ENCODE measurements around the gene SHC3. TPM values are rescaled to one million over a fixed set of nuclear protein-coding genes. Genes with fewer than 3 reads are reported as not detected.

The SHC3 gene
- total RNA-seq, 1 donor from 2014 or later, result not detected

- intact Hi-C loops (cut with micrococcal nuclease), result no loop called here
- no peak for DNase-seq
- H3K9me3 Mint-ChIP-seq, result no peaks in the 10 kb centered on the region
- H3K27ac Mint-ChIP-seq, result no peak overlapping the region
- H3K4me1 Mint-ChIP-seq, result no peaks in the 10 kb centered on the region
- no peaks in the 10 kb centered on the region for H3K36me3 Mint-ChIP-seq (ENCODE audit: low read depth)
- H3K4me3 Mint-ChIP-seq, result no peak overlapping the region
- peaks cover 3% of the 10 kb centered on the region for H3K27me3 Mint-ChIP-seq
Measured at GRCh38 chr9:89095761-89096528, 82.7 kb downstream of the SHC3 start.

- Mint-ChIP-seq H3K4me3 (no peak overlapping the region), H3K36me3 (ENCODE audit: low read depth) (no peaks in the 10 kb centered on the region), H3K9me3 (no peaks in the 10 kb centered on the region), H3K4me1 (no peaks in the 10 kb centered on the region), H3K27me3 (peaks cover 2% of the 10 kb centered on the region), H3K27ac (no peak overlapping the region)
- intact Hi-C loops (cut with micrococcal nuclease), result no loop called here
- DNase-seq, result no peak
Measured at GRCh38 chr9:89093201-89093975, 85.2 kb downstream of the SHC3 start.

GRCh38 chr9:89089176-89089575 lies 89.4 kb downstream of the SHC3 start:
- H3K4me1 Mint-ChIP-seq, result no peaks in the 10 kb centered on the region
- no peaks in the 10 kb centered on the region for H3K9me3 Mint-ChIP-seq
- DNase-seq, result no peak
- H3K36me3 Mint-ChIP-seq (ENCODE audit: low read depth), result no peaks in the 10 kb centered on the region
- H3K27me3 Mint-ChIP-seq, result peaks cover 2% of the 10 kb centered on the region
- intact Hi-C loops (cut with micrococcal nuclease), result no loop called here
- H3K4me3 Mint-ChIP-seq, result no peak overlapping the region
- no peak overlapping the region for H3K27ac Mint-ChIP-seq

GRCh38 chr9:89083626-89084025 lies 95.0 kb downstream of the SHC3 start:
- Mint-ChIP-seq H3K4me1 (no peaks in the 10 kb centered on the region), H3K27ac (no peak overlapping the region), H3K4me3 (no peak overlapping the region), H3K9me3 (no peaks in the 10 kb centered on the region), H3K27me3 (no peaks in the 10 kb centered on the region), H3K36me3 (ENCODE audit: low read depth) (no peaks in the 10 kb centered on the region)
- intact Hi-C loops (cut with micrococcal nuclease), result no loop called here
- DNase-seq, result no peak

- peaks cover 13% of the 10 kb centered on the region for H3K27me3 Mint-ChIP-seq
- intact Hi-C loops (cut with micrococcal nuclease), result no loop called here
- no peak for DNase-seq
Measured at GRCh38 chr9:89080193-89080592, 98.4 kb downstream of the SHC3 start.

GRCh38 chr9:89079391-89079790 lies 99.2 kb downstream of the SHC3 start:
- no peaks in the 10 kb centered on the region for H3K36me3 Mint-ChIP-seq (ENCODE audit: low read depth)
- peaks cover 15% of the 10 kb centered on the region for H3K27me3 Mint-ChIP-seq
- no peak for DNase-seq
- no peak overlapping the region for H3K27ac Mint-ChIP-seq
- H3K4me3 Mint-ChIP-seq, result no peak overlapping the region
- intact Hi-C loops (cut with micrococcal nuclease), result no loop called here
- no peaks in the 10 kb centered on the region for H3K4me1 Mint-ChIP-seq
- H3K9me3 Mint-ChIP-seq, result no peaks in the 10 kb centered on the region

More at GRCh38 chr9:89080193-89080592, 98.4 kb downstream of the SHC3 start:
- no peaks in the 10 kb centered on the region for H3K9me3 Mint-ChIP-seq
- no peak overlapping the region for H3K4me3 Mint-ChIP-seq
- H3K36me3 Mint-ChIP-seq (ENCODE audit: low read depth), result no peaks in the 10 kb centered on the region
- no peaks in the 10 kb centered on the region for H3K4me1 Mint-ChIP-seq
- H3K27ac Mint-ChIP-seq, result no peak overlapping the region

GRCh38 chr9:89078860-89079259 lies 99.8 kb downstream of the SHC3 start:
- H3K4me1 Mint-ChIP-seq, result no peaks in the 10 kb centered on the region
- no peak overlapping the region for H3K4me3 Mint-ChIP-seq
- intact Hi-C loops (cut with micrococcal nuclease), result no loop called here
- no peaks in the 10 kb centered on the region for H3K36me3 Mint-ChIP-seq (ENCODE audit: low read depth)
- peaks cover 15% of the 10 kb centered on the region for H3K27me3 Mint-ChIP-seq
- no peaks in the 10 kb centered on the region for H3K9me3 Mint-ChIP-seq
- H3K27ac Mint-ChIP-seq, result no peak overlapping the region
- no peak for DNase-seq

- DNase-seq, result no peak
- intact Hi-C loops (cut with micrococcal nuclease), result no loop called here
- Mint-ChIP-seq H3K27ac (no peak overlapping the region), H3K4me1 (no peaks in the 10 kb centered on the region), H3K36me3 (ENCODE audit: low read depth) (no peaks in the 10 kb centered on the region), H3K9me3 (no peaks in the 10 kb centered on the region), H3K27me3 (peaks cover 15% of the 10 kb centered on the region), H3K4me3 (no peak overlapping the region)
Measured at GRCh38 chr9:89078421-89078820, 100.2 kb downstream of the SHC3 start.

GRCh38 chr9:89077519-89077918 lies 101.1 kb downstream of the SHC3 start:
- intact Hi-C loops (cut with micrococcal nuclease), result no loop called here
- Mint-ChIP-seq H3K27me3 (peaks cover 15% of the 10 kb centered on the region), H3K36me3 (ENCODE audit: low read depth) (no peaks in the 10 kb centered on the region), H3K9me3 (no peaks in the 10 kb centered on the region), H3K27ac (no peak overlapping the region), H3K4me1 (no peaks in the 10 kb centered on the region), H3K4me3 (no peak overlapping the region)
- DNase-seq, result no peak

- Mint-ChIP-seq H3K4me3 (no peak overlapping the region), H3K27me3 (peaks cover 13% of the 10 kb centered on the region), H3K9me3 (no peaks in the 10 kb centered on the region), H3K36me3 (ENCODE audit: low read depth) (no peaks in the 10 kb centered on the region), H3K27ac (no peak overlapping the region), H3K4me1 (no peaks in the 10 kb centered on the region)
- no peak for DNase-seq
- intact Hi-C loops (cut with micrococcal nuclease), result no loop called here
Measured at GRCh38 chr9:89073397-89073796, 105.2 kb downstream of the SHC3 start.

- intact Hi-C loops (cut with micrococcal nuclease), result no loop called here
- Mint-ChIP-seq H3K4me3 (no peak overlapping the region), H3K9me3 (no peaks in the 10 kb centered on the region), H3K27ac (no peak overlapping the region), H3K27me3 (peaks cover 2% of the 10 kb centered on the region), H3K4me1 (no peaks in the 10 kb centered on the region), H3K36me3 (ENCODE audit: low read depth) (no peaks in the 10 kb centered on the region)
- no peak for DNase-seq
Measured at GRCh38 chr9:89071591-89071990, 107.0 kb downstream of the SHC3 start.

- H3K36me3 Mint-ChIP-seq (ENCODE audit: low read depth), result no peaks in the 10 kb centered on the region
- H3K4me1 Mint-ChIP-seq, result no peaks in the 10 kb centered on the region
- H3K27me3 Mint-ChIP-seq, result no peaks in the 10 kb centered on the region
- no peaks in the 10 kb centered on the region for H3K9me3 Mint-ChIP-seq
- DNase-seq, result no peak
- intact Hi-C loops (cut with micrococcal nuclease), result no loop called here
- H3K4me3 Mint-ChIP-seq, result no peak overlapping the region
- no peak overlapping the region for H3K27ac Mint-ChIP-seq
Measured at GRCh38 chr9:89066835-89067234, 111.8 kb downstream of the SHC3 start.

GRCh38 chr9:89065921-89066320 lies 112.7 kb downstream of the SHC3 start:
- Mint-ChIP-seq H3K4me1 (no peaks in the 10 kb centered on the region), H3K36me3 (ENCODE audit: low read depth) (no peaks in the 10 kb centered on the region), H3K9me3 (no peaks in the 10 kb centered on the region), H3K4me3 (no peak overlapping the region), H3K27ac (no peak overlapping the region), H3K27me3 (no peaks in the 10 kb centered on the region)
- DNase-seq, result no peak
- intact Hi-C loops (cut with micrococcal nuclease), result no loop called here

GRCh38 chr9:89060790-89061189 lies 117.8 kb downstream of the SHC3 start:
- DNase-seq, result no peak
- H3K27ac Mint-ChIP-seq, result no peak overlapping the region
- no peaks in the 10 kb centered on the region for H3K9me3 Mint-ChIP-seq
- peaks cover 2% of the 10 kb centered on the region for H3K27me3 Mint-ChIP-seq
- intact Hi-C loops (cut with micrococcal nuclease), result no loop called here
- H3K4me1 Mint-ChIP-seq, result no peaks in the 10 kb centered on the region
- no peaks in the 10 kb centered on the region for H3K36me3 Mint-ChIP-seq (ENCODE audit: low read depth)
- H3K4me3 Mint-ChIP-seq, result no peak overlapping the region
